HG02938 (cell line): ENCODE results near the gene SYNE3.

Source experiments
- ATAC-seq: cut with Tn5 transposase; IDR thresholded peaks from one replicate; pipeline ENCODE4 v1.9.1; 2021; ENCODE audit warnings: mild to moderate bottlenecking, moderate library complexity; ENCODE audit not compliant: unreplicated experiment

Gene SYNE3

DNA sequence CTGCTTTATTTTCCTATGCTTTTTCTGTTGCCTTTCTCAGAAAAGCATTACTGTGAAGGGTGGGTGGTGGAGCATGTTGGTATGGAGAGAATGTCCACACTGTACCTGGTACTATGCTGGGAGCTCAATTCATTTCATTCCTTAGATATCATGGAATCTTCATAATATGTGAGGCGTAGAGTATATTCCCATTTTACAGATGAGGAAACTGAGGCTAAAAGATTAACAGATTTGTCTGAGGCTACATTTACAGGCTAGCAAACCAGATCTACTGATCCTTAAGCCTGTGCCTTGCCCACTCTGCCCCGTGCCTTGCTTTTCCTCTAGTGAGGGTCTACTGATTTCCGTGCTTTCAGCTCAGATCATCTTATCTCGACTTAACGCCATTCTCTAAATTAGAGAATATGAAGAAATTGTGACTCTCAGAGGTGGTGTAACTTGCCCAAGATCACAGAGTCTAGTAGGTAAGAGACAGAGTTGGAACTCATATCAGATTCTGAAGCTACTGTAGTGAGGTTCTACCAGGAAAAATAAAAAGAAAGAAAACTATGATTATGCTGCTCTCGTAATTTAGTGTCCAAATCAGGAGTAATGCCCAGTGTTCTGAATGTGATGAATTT, 23.9 kb upstream of the SYNE3 start:
- no peak for ATAC-seq

DNA sequence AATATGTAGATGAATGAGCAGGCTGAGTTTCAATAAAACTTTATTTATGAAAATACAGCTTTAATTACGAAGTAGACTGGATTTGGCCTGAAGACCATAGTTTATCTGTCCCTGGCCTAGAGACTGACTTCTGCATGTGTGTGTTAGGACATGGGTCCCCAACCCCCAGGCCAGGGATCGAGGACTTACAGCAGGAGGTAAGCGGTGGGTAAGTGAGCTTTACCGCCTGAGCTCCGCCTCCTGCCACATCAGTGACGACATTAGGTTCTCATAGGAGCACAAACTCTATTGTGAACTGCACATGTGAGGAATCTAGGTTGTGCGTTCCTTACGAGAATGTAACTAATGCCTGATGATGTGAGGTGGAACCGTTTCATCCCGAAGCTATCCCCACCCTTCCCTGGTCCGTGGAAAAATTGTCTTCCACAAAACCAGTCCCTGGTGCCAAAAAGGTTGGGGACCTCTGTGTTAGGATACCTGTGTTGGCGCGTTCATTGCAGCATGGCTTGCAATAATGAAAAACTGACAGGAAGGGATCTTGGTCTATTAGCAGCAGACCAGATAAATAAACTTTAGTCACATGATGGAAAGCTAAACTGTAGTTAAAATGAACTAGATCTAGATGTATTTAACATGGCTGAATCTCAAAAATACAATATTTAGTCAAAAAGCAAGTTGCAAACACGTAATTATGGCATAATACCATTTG, 22.5 kb upstream of the SYNE3 start:
- ATAC-seq: no peak

DNA sequence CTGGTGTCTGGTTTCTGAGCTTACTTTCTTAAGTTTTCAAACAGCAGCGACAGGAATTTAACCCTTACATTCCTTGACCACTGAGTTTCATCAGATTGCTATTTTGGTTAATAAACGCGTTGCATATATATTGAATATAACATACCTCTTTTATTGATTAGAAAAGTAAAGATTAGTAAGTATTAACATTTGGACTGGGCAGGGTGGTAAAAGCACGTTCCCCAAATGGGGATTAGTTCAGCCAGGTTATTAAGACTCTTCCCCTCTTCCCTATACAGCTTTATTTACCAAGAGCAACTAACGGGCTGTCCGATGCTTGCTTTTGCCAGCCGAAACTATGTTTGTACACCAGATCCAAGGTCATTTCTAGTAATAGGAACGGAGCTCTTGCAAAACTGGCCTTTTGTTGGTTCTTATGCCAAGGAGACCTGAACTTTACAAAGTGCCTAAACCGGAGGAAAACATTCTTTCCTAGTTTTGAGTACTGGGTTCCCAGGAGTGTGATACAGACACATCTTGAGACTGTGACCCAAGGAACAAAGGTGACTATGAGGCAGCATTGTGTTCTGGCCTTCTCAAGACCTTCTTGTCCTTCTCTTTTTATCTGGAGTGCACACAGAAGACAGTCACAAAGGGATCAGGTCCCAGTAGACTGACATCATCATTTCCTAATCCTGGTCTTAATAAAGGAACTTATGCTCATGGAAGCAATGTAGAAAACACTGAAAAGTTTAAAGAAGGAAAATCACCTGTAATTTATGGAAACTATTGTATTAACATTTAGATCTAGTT, 21.0 kb upstream of the SYNE3 start:
- ATAC-seq: no peak

DNA sequence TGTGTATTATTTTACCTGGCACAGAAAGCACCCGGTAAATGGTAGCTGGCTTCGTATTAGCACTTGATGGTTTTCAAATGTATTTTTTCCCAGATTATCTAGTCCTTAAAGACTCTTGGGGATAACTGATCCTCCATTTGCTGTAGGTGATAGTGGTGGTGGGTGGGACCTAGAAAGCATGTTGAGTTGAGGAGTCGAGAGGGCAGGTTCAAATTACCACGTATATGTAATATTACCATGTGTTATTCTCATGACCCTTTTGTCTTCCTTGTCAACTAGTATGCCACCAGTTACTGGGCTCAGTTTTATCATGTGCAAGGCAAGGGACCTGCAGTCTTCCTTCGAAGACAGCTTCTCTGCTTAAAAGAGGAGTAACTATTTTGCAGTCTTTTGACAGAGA, 20.2 kb upstream of the SYNE3 start:
- no peak for ATAC-seq

DNA sequence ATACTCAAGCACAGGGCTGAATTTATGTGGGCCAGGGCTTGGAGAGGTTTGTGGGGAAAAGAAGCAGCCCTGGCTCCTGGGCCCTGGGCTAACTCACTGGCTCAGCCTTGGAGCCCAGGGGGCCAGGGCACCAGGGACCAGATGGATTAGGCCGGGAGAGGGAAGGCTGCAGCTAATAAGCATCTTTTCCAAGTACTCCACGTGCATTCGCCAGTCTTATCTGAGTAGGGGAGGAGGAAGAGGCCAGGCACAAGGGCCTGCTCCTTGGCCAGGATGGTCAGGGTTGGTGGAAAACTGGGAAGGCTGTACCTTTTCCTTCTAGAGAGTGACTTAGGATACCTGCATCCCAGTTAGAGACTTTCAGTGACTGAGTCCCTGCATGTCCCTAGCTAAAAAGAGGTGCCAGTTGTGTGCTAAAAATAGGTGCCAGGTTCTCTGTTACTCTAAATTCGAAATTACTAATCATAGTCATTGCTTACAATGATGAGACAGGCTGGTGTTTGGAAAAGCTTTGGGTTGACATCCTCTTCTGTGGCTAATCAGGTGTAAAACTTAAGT, 19.7 kb upstream of the SYNE3 start:
- no peak for ATAC-seq

DNA sequence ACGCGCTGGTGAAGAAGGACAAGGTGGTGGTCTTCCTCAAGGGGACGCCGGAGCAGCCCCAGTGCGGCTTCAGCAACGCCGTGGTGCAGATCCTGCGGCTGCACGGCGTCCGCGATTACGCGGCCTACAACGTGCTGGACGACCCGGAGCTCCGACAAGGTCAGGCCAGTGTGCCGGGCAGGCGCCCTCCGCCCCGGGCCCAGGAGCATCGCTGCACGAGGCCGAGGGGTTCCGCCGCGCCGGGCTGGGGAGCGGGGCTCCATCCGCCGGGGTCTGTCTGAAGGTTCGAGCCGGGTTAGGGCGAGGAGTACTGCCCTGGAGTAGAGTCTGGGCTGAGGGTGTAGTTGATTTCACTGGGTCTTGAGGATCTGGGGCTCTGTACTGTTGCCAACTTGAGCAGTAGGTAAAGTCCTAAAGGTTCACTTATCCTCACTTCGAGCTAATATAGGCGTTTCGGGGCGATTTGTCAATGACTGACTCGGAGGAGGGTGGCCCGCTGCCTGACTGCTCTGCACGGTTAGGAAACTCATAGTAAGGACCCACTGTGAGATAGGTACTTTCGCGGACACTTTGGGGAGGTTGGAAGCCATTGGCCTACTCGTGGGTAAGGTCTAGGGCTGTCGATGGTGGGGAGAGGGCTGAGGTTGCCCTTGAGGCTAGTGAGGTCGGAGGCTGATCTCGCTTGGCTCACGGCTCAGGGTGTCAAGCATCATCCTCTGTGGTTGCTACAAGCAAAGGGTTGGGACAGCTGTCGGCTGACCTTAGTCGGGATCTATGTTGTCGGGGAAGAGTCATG, 19.0 kb upstream of the SYNE3 start:
- ATAC-seq: no peak

DNA sequence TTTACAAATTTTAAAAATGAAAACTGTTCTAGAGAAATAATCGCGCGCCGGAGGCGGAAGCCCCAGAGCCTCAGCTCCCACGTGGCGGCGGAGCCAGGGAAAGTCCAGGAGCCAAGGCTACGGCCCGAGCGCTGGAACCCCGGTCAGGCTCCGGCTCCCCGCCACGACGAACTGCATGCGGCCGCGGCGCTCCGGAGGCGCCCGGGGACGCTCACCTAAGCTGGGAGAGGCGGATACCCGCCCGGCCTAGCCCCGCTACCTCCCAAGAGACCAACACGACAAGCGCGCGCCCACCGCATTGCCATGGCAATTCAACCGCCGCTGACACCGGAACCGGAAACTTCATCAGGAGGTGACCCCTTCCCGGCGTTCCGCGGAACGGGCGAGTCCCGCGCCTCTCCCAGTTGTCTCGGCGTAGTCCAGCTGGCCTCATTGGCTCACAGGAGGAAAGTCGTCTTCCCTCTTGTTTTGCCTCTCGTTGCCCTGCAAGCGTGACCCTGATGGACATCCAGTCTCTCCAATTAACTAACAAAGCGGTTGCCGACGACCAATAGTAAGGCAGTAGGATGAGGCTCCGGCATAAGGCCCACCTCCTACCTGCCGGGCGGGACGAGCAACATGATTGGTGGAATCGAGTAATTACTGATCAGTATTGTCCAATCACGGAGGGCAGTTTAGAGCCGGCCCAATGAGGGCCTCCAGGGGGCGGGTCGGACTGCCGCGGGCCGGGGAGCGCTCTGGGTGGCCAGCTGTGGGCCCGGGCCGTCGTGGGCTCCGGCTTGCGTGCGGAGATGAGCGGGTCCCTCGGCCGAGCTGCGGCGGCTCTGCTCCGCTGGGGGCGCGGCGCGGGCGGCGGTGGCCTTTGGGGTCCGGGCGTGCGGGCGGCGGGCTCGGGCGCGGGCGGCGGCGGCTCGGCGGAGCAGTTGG, 18.1 kb upstream of the SYNE3 start, which contains the start of gene GLRX5:
TSS of gene GLRX5 (plus strand) at position 752 of the 927 bp plus-strand sequence. CDS start at position 792, 40 bp downstream.
- ATAC-seq: peak; percentile 89

DNA sequence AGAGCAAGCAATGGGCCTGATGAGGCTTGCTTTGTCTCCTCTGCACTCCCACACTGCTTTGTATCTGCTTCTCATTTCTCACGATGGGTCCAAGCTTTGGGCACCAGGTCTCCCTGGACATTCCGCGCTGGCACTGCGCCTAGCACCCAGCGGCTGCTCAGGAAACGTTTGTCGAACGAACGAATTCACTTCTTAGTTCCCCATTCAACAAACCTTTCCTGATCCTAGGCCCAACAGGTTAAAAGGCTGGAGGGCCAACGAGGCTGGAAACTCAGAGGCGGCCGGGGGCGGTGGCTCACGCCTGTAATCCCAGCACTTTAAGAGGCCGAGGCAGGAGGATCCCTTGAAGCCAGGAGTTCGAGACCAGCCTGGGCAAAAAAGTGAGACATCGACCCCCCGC, 17.4 kb upstream of the SYNE3 start:
- ATAC-seq: no peak

DNA sequence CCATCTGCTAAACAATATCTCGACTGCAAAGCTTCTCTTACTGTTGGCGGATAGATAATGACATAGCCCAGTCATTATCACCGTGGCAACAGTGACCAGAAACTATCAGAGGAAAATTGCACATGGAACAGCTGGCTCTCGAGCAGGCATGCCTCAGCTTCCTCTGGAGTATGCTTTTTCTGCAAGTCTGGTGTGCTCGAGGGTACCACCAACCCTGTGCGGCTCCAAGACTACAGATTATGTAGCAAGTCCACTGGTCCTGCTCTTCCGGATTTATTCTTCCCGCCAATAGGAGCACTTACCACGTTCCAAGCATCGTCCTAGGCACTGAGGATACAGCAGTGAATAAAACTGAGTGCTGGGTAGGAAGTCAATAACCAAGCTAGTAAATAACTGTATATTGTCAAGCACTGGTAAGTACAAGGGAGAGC, 17.0 kb upstream of the SYNE3 start:
- ATAC-seq: no peak

DNA sequence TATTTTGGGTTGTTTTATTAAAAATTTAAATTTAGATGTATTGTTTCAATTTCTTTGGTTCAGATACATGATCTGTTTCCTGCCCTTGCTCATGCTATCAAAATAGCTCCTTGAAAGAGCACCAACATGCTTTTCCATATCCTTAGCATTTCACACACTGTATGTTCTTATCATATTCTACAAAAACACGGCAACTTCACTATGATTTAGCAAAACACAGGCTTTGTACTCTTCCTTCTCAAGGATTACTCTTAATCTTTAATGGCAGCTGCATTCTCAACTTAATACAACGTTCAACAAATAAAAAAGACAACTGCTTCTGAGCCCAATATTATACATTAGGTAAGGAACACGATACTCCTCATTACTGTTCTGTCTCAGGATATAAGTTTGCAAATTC, 15.5 kb upstream of the SYNE3 start:
- ATAC-seq: no peak

DNA sequence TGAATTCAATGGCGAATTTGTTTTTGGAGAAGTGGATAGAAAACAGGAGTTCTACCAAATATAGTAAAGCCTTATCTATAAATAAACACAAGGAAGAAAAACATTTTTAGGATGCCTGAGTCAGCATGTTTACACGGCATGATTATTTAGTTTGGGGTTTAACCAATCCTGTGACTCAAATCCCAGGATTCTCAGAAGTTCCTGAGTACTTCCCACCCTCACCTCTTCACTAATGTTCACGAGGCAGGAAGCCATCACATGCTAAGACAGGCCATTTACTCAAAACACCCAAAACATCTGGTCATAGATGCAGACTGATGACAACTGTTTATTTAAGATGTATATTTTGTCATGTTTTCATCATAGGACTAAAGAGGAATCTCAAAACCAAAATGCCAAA, 15.0 kb upstream of the SYNE3 start:
- ATAC-seq: no peak

DNA sequence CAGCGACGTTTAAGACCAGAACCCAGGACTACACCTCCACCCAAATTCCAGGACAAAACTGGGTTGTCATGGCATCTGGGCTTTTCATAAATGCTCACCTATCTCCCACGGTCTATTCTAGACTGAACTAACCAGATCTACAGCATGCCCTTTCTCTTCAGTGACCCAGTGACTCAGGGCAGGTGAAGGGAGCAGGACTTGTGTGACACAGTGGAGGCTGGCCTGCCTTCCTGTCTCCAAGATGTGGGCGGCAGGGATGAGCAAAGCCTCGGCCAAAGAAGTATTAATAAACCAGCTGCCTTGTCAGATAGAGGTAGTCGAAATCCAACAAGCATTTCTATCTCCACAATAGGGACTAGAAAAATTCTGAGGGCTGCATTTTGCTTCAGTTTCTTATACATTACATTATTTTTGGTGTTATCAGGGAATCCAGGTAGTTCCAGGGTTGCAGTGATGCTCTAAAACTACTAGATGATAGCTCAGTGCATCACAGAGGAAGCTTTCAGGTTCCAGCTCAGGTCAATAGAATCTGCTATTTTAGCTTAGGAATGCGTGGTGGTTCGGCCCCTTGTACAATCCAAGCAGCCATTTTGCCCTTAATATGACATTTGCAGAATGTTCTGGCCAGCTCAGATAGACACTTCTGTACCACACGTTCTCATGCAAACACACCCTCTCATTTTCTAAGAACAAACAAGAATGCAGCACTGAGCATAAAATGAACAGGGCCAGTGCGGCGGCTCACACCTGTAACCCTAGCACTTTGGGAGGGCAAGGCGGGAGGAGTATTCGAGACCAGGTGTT, 14.2 kb upstream of the SYNE3 start:
- no peak for ATAC-seq

DNA sequence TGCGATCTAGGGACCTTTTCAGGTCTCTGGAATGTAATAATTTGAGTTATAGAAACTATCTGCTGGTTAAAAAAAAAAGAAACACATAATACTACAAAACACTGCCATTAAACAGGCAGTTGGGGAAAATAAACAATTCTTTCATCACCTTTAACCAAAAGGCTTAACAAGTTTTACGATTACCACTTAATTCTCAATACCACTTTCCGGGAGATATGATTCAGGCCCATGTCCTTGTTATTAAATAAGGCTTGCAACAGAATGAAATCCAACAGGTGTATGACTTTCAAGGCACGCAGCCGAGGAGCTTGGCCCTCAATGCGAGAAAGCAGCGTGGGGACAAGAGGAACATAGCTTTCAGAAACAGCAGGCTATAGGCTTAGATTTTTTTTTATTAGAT, 12.8 kb upstream of the SYNE3 start:
- no peak for ATAC-seq

DNA sequence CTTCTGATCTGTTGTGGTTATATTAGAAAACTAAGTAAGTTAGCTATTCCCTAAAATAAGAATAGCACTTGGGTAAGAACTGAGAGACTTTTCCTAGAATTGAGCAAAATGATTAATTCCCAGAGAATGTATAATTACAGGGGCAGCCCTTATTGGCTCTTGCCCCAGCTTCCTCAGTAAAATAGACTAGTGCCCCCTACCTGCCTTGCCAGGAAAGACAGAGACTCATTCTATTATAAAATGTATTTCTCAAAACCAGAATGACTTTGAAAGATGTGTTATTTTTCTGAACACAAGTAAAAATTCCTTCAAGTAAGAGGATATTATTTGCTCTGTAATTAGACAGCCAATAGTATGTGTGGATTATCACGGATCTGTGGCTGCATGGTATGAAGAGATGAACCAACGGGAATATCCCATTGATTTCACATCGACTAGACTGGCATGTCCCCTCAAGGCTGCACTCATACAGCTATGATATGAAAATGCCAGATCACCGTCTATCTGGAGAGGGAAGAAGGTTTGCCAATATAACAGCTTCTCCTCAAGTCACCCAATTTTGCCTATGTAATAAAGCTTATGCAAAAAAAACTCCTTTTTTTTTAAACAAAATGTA, 11.0 kb upstream of the SYNE3 start:
- ATAC-seq: no peak

DNA sequence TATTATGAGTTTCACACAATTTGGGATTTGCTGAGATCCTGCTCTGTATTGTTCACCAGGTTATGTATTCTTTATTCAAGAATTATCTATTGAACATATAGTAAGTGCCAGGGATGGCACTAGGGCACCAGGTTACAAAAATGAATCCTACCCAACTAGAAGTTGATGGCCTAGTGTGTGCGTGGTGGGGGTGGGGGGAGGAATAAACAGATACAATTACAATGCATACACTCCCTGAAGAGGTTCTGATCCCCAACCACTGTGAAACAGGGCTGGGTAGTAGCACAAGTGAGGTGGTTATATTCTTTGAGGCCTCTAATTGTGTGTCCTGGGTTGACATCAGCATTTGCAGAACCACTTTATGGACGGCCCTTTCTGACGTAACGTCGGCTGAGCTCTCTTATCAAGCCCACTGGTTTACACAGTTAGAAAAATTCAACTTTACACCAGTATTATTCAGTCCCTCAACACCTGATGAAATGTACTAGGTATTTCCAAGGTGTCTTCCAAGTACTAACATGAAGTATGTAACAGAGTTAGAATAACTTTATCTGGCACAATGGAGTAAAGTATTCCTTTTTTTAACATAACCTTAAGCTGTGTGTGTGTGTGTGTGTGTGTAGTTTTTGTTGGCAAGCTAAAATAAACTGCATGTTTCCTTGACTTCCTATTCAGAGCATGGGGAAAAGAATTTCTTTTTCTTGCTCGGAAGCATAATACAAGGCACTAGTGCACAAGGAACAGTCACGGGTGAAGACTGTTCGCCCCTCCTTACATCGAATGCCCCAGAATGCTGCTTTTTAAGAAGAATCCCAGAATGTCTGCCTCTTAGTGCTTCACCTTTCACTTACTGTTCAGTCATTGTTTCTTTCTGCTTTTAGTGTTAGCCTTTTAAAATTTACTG, 10.3 kb upstream of the SYNE3 start:
- no peak for ATAC-seq

DNA sequence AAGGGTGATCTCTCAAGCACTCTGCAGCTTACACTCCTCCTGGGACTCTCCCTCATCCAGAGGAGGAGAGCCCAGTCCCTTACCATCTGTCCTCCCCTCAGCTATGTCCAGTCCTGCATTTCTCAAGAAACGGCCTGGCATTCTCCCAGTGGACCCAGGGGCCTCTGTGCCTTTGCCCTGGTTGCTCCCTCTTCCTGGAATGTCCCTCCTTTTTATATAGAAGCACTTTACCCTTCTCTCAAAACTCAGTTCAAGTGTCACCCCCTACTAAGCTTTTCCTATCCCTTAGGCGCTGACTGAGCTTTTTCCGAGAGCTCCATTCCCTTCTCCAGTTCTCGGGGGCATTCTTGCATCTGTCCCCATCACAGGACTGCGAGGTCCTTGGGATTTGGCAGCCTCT, 9.5 kb upstream of the SYNE3 start:
- no peak for ATAC-seq

DNA sequence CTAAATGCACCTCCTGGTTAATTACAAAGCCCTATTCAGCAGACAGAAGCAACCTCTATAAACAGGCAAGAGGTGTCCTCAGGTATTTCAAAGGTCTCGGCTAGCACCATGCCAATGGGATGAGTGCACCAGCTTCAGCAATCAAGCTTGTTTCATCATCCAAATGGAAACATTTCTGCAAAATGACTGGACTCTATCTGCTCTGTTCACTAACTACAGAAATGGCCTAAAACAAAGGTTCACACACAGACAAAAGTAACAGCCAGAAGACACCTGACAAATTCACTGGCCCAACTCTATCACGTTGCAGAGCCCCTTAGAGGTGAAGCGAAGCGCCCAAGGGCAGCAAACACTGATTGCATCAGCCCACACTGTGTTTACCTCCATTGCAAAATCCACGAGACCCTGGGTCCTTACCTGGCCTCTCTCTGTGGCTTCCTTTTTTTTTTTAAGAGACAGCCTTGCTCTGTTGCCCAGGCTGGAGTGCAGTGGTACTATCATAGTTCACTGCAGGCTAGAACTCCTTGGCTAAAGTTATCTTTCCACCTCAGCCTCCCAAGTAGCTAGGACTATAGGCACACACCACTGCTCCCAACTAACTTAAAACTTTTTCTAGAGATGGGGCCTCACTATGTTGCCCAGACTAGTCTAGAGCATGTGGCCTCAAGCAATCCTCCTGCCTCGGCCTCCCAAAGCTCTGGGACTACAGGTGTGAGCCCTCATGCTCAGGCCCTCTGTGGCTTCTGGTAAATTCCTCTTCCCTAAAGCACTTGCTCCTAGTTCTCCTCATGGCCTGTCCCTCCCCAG, 8.5 kb upstream of the SYNE3 start:
- no peak for ATAC-seq
